Measurements from ENCODE around the gene AEN.
"Not testable (repeated sequence)": the region's sequence is repeated elsewhere in the genome, so short reads cannot be mapped to it uniquely, and the experiment has no call there.

Gene AEN

GRCh38 chr15:88630798-88631463 is 9.8 kb downstream of the AEN start:
- H3K9ac ChIP-seq (ENCODE audit: low read depth, low read length, poor library complexity, severe bottlenecking), result no peak overlapping the region
- no peak overlapping the region for H2AFZ ChIP-seq (ENCODE audit: low read length)
- H3K4me1 ChIP-seq (ENCODE audit: insufficient read depth, low read length, poor library complexity, severe bottlenecking), result peaks cover 30% of the 10 kb centered on the region
- TF ChIP-seq CTCF (conservative IDR thresholded peaks at IDR 0.05; ENCODE audit: low read length) (no peak), EZH2phosphoT487 (IDR thresholded peaks at IDR 0.05; ENCODE audit: borderline replicate concordance) (no peak)
- H3K79me2 ChIP-seq (ENCODE audit: insufficient read depth, low read length), result peaks cover 32% of the 10 kb centered on the region
- H3F3A ChIP-seq (ENCODE audit: low read depth), result no peaks in the 10 kb centered on the region
- peaks cover 55% of the 10 kb centered on the region; the same call in 1 of the 2 replicates for H3K36me3 ChIP-seq (ENCODE audit: insufficient read depth, low read length)
- no peaks in the 10 kb centered on the region for H3K9me3 ChIP-seq (ENCODE audit: insufficient read depth, low read depth, low read length)
- peaks cover 24% of the 10 kb centered on the region for H4K20me1 ChIP-seq (ENCODE audit: insufficient read depth, low read length, poor library complexity, severe bottlenecking)
- no peak overlapping the region for H3K4me3 ChIP-seq (ENCODE audit: low read length, poor library complexity, severe bottlenecking)
- H3K9me2 ChIP-seq (replicated peaks; ENCODE audit: low read depth, low read length), result no peaks in the 10 kb centered on the region
- no peak overlapping the region for H3K4me2 ChIP-seq (ENCODE audit: low read depth, low read length, poor library complexity, severe bottlenecking)
- H3K27me3 ChIP-seq (ENCODE audit: insufficient read depth, low read length, poor library complexity, severe bottlenecking), result no peaks in the 10 kb centered on the region

- Histone ChIP-seq H3K27me3 (ENCODE audit: insufficient read depth, low read length, poor library complexity, severe bottlenecking) (no peaks in the 10 kb centered on the region), H3K9ac (ENCODE audit: low read depth, low read length, poor library complexity, severe bottlenecking) (no peak overlapping the region), H3K36me3 (ENCODE audit: insufficient read depth, low read length) (peaks cover 53% of the 10 kb centered on the region; the same call in 1 of the 2 replicates), H3K4me3 (ENCODE audit: low read length, poor library complexity, severe bottlenecking) (no peak overlapping the region), H3K9me3 (ENCODE audit: insufficient read depth, low read depth, low read length) (no peaks in the 10 kb centered on the region), H3F3A (ENCODE audit: low read depth) (no peaks in the 10 kb centered on the region), H3K9me2 (replicated peaks; ENCODE audit: low read depth, low read length) (no peaks in the 10 kb centered on the region), H3K4me1 (ENCODE audit: insufficient read depth, low read length, poor library complexity, severe bottlenecking) (peaks cover 31% of the 10 kb centered on the region), H3K79me2 (ENCODE audit: insufficient read depth, low read length) (peaks cover 26% of the 10 kb centered on the region), H3K4me2 (ENCODE audit: low read depth, low read length, poor library complexity, severe bottlenecking) (no peak overlapping the region), H4K20me1 (ENCODE audit: insufficient read depth, low read length, poor library complexity, severe bottlenecking) (peaks cover 19% of the 10 kb centered on the region), H2AFZ (ENCODE audit: low read length) (no peak overlapping the region)
- TF ChIP-seq EZH2phosphoT487 (IDR thresholded peaks at IDR 0.05; ENCODE audit: borderline replicate concordance) (no peak), CTCF (conservative IDR thresholded peaks at IDR 0.05; ENCODE audit: low read length) (no peak)
Observed at GRCh38 chr15:88631464-88632028, 10.4 kb downstream of the AEN start.

- H3K4me1 ChIP-seq (ENCODE audit: insufficient read depth, low read length, poor library complexity, severe bottlenecking), result peaks cover 20% of the 10 kb centered on the region
- not testable (repeated sequence) for H3K9ac ChIP-seq (ENCODE audit: low read depth, low read length, poor library complexity, severe bottlenecking); H3K27me3 ChIP-seq (ENCODE audit: insufficient read depth, low read length, poor library complexity, severe bottlenecking); H4K20me1 ChIP-seq (ENCODE audit: insufficient read depth, low read length, poor library complexity, severe bottlenecking); H3K4me2 ChIP-seq (ENCODE audit: low read depth, low read length, poor library complexity, severe bottlenecking); H3K9me3 ChIP-seq (ENCODE audit: insufficient read depth, low read depth, low read length); H2AFZ ChIP-seq (ENCODE audit: low read length); H3K4me3 ChIP-seq (ENCODE audit: low read length, poor library complexity, severe bottlenecking); H3F3A ChIP-seq (ENCODE audit: low read depth); H3K9me2 ChIP-seq (replicated peaks; ENCODE audit: low read depth, low read length)
- peaks cover 13% of the 10 kb centered on the region for H3K79me2 ChIP-seq (ENCODE audit: insufficient read depth, low read length)
- peaks cover 41% of the 10 kb centered on the region; the same call in 1 of the 2 replicates for H3K36me3 ChIP-seq (ENCODE audit: insufficient read depth, low read length)
Observed at GRCh38 chr15:88632797-88633196, 11.7 kb downstream of the AEN start.

GRCh38 chr15:88634449-88634848 is 13.3 kb downstream of the AEN start:
- Histone ChIP-seq H3K4me1 (ENCODE audit: insufficient read depth, low read length, poor library complexity, severe bottlenecking) (peaks cover 25% of the 10 kb centered on the region), H4K20me1 (ENCODE audit: insufficient read depth, low read length, poor library complexity, severe bottlenecking) (no peaks in the 10 kb centered on the region), H2AFZ (ENCODE audit: low read length) (no peak overlapping the region), H3K4me3 (ENCODE audit: low read length, poor library complexity, severe bottlenecking) (no peak overlapping the region), H3K79me2 (ENCODE audit: insufficient read depth, low read length) (no peaks in the 10 kb centered on the region), H3K9ac (ENCODE audit: low read depth, low read length, poor library complexity, severe bottlenecking) (peak overlapping the region; percentile 45), H3F3A (ENCODE audit: low read depth) (no peaks in the 10 kb centered on the region), H3K27me3 (ENCODE audit: insufficient read depth, low read length, poor library complexity, severe bottlenecking) (no peaks in the 10 kb centered on the region), H3K9me2 (replicated peaks; ENCODE audit: low read depth, low read length) (no peaks in the 10 kb centered on the region), H3K9me3 (ENCODE audit: insufficient read depth, low read depth, low read length) (no peaks in the 10 kb centered on the region), H3K36me3 (ENCODE audit: insufficient read depth, low read length) (peaks cover 25% of the 10 kb centered on the region; the same call in 1 of the 2 replicates), H3K4me2 (ENCODE audit: low read depth, low read length, poor library complexity, severe bottlenecking) (no peak overlapping the region)
- no peak for TF ChIP-seq EZH2phosphoT487 (IDR thresholded peaks at IDR 0.05; ENCODE audit: borderline replicate concordance)
- TF ChIP-seq CTCF (conservative IDR thresholded peaks at IDR 0.05; ENCODE audit: low read length), result no peak
